NCI-H2107 (cell line): Measurements from ENCODE around the gene S100A5.

Experiments used
- DNase-seq: peaks from one replicate; lab custom pipeline; 2025; lab: John Stamatoyannopoulos, UW

S100A5 gene

GRCh38 chr1:153507926-153508583 lies 32.7 kb downstream of the S100A5 start:
- DNase-seq: no peak

GRCh38 chr1:153506831-153507413 lies 33.8 kb downstream of the S100A5 start:
- no peak for DNase-seq

- DNase-seq: no peak
These were observed 34.3 kb downstream of the S100A5 start for GRCh38 chr1:153506386-153506785.

- no peak for DNase-seq
These were observed 35.2 kb downstream of the S100A5 start for GRCh38 chr1:153505576-153505975.

- DNase-seq: no peak
These were observed 37.0 kb downstream of the S100A5 start for GRCh38 chr1:153503766-153504165.

GRCh38 chr1:153498746-153499145 lies 42.0 kb downstream of the S100A5 start:
- no peak for DNase-seq

- DNase-seq: no peak
These were observed 45.2 kb downstream of the S100A5 start for GRCh38 chr1:153495536-153495935.

GRCh38 chr1:153494976-153495535 lies 45.7 kb downstream of the S100A5 start:
- DNase-seq: peak; percentile 81

- no peak for DNase-seq
These were observed 47.3 kb downstream of the S100A5 start for GRCh38 chr1:153493343-153493960.

GRCh38 chr1:153490272-153491051 lies 50.3 kb downstream of the S100A5 start:
- peak; percentile 91 for DNase-seq

GRCh38 chr1:153488731-153489130 lies 52.0 kb downstream of the S100A5 start:
- DNase-seq: no peak

- DNase-seq: no peak
These were observed 53.0 kb downstream of the S100A5 start for GRCh38 chr1:153487707-153488106.
